Measurements from ENCODE around the gene VDR.

GRCh38 chr12:47839214-47839876 lies 65.4 kb downstream of the VDR start:
- TF ChIP-seq CTCF (IDR thresholded peaks at IDR 0.05) (no peak), POLR2A (IDR thresholded peaks at IDR 0.05) (no peak)

All from uterus (tissue), 2 donors.